ENCODE data around the gene TIMM17B. TPM values are rescaled to one million over a fixed set of nuclear protein-coding genes. Genes with fewer than 3 reads are reported as not detected.
"Not testable (repeated sequence)": the region's sequence is repeated elsewhere in the genome, so short reads cannot be mapped to it uniquely, and the experiment has no call there.

The TIMM17B gene
- total RNA-seq, 2 experiments from 2014 or later: 55.2 to 60.6 TPM

- ChIA-PET POLR2A (interaction anchor here (0.9 to 2.2 kb wide), 5 partner anchors 21 to 317 kb away, joined by 4 to 8 read pairs (median 5); partner anchors contain the start of genes GRIPAP1, RBM3, SLC35A2 and WAS), CTCF (interaction anchor here (1.0 to 1.9 kb wide), 10 partner anchors 21 to 300 kb away, joined by 3 to 10 read pairs (median 5); partner anchors contain the start of gene SLC35A2)
- H3K27ac Mint-ChIP-seq: peak overlapping the region; percentile 70
- peak overlapping the region; percentile 84 for H3K4me3 Mint-ChIP-seq
- DNase-seq: no peak
- no peaks in the 10 kb centered on the region for H3K9me3 Mint-ChIP-seq
- peaks cover 12% of the 10 kb centered on the region for H3K36me3 Mint-ChIP-seq (ENCODE audit: low read depth)
- peaks cover 26% of the 10 kb centered on the region for H3K4me1 Mint-ChIP-seq
- no peaks in the 10 kb centered on the region for H3K27me3 Mint-ChIP-seq
Measured at GRCh38 chrX:48890934-48891401, 6.6 kb downstream of the TIMM17B start.

DNA sequence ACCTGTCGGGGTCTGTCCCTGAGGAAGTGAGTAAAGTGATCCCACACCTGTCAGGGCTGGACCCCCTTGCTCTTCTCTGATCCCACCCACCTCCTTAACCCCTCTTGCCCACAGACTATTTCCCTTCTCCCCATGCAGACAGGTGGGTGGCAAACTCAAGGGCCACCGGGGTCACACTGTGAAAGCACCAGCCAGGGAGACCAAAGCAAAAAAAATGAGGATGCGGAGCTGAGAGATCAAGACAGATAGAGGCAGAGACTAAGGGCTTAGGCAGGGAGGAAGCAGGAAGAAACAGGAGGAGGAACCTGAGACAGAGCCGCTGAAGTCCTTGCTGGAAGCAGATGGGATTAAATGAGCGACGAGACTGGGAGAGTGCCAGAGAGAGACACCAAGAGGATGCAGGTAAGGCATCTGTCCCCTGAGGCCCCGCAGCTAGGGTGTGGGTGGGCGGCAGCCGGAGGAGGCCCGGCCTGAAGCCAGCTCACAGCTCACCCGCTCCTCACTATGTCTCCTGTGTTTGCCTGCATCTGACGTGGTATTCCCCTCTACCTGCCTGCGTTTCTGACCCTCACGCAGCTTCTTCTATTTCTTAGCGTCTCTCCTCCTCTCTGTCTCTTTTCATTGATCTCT is 7.2 kb downstream of the TIMM17B start:
- Mint-ChIP-seq H3K27ac (peak overlapping the region; percentile 70), H3K4me3 (peak overlapping the region; percentile 84), H3K4me1 (peaks cover 22% of the 10 kb centered on the region), H3K9me3 (no peaks in the 10 kb centered on the region), H3K27me3 (no peaks in the 10 kb centered on the region), H3K36me3 (ENCODE audit: low read depth) (peaks cover 9% of the 10 kb centered on the region)
- CTCF ChIA-PET: interaction anchor here (1.1 to 1.9 kb wide), 2 partner anchors 242 to 300 kb away, joined by 3 to 9 read pairs; no protein-coding TSS in a partner anchor
- DNase-seq: no peak
- POLR2A ChIA-PET: interaction anchor here (1.2 to 2.2 kb wide), 2 partner anchors 21 to 207 kb away, joined by 4 to 8 read pairs; partner anchors contain the start of genes SLC35A2 and WAS

DNA sequence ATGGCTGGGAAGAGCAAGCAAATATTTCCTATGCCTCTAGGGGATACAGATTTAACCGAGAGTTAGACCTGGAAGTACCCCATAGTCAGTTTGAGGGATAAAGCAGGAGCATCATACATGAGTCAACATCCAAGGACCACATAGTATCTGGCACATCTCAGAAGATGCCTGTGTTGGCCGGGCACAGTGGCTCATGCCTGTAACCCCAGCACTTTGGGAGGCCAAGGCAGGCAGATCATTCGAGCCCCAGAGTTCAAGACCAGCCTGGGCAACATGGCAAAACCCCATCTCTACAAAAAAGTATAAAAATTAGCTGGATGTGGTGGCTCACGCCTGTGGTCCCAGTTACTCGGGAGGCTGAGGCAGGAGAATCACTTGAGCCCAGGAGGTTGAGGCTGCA is 11.0 kb downstream of the TIMM17B start:
- H3K27ac Mint-ChIP-seq; H3K4me3 Mint-ChIP-seq; DNase-seq; CTCF ChIA-PET; H3K27me3 Mint-ChIP-seq; H3K36me3 Mint-ChIP-seq (ENCODE audit: low read depth); H3K4me1 Mint-ChIP-seq; H3K9me3 Mint-ChIP-seq: not testable (repeated sequence)
- POLR2A ChIA-PET: interaction anchor here (0.6 kb wide), 1 partner anchor 77 kb away, joined by 5 read pairs; no protein-coding TSS in a partner anchor

DNA sequence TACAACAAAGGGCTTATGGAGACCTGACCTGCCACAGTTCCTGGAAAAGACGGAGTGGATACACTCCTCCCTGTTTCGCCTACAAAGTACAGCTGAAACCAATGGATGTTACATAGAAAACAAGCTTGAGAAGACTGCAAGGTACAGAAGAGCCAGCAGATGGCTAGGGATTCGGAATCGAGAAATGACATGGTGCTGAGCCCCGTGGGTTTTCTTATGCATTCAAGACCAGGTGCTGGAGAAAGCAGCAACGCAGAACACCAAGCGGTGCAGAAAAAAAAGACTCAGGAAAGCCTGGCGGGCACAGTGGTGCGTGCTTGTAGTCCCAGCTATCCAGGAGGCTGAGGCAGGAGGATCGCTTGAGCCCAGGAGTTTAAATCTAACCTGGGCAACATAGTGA is 13.8 kb downstream of the TIMM17B start:
- Mint-ChIP-seq H3K36me3 (ENCODE audit: low read depth) (no peaks in the 10 kb centered on the region), H3K9me3 (no peaks in the 10 kb centered on the region), H3K27me3 (no peaks in the 10 kb centered on the region), H3K27ac (no peak overlapping the region), H3K4me3 (no peak overlapping the region), H3K4me1 (no peaks in the 10 kb centered on the region)
- CTCF ChIA-PET: no interaction called here
- POLR2A ChIA-PET: no interaction called here
- DNase-seq: no peak

GRCh38 chrX:48876944-48877343 is 20.6 kb downstream of the TIMM17B start:
- CTCF ChIA-PET; H3K27ac Mint-ChIP-seq; DNase-seq; H3K36me3 Mint-ChIP-seq (ENCODE audit: low read depth); H3K27me3 Mint-ChIP-seq; H3K9me3 Mint-ChIP-seq; H3K4me3 Mint-ChIP-seq; H3K4me1 Mint-ChIP-seq; POLR2A ChIA-PET: not testable (repeated sequence)

DNA sequence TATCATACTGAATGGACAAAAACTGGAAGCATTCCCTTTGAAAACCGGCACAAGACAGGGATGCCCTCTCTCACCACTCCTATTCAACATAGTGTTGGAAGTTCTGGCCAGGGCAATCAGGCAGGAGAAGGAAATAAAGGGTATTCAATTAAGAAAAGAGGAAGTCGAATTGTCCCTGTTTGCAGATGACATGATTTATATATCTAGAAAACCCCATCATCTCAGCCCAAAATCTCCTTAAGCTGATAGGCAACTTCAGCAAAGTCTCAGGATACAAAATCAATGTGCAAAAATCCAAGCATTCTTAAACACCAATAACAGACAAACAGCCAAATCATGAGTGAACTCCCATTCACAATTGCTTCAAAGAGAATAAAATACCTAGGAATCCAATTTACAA is 25.6 kb downstream of the TIMM17B start:
- POLR2A ChIA-PET; H3K4me3 Mint-ChIP-seq; H3K27me3 Mint-ChIP-seq; H3K27ac Mint-ChIP-seq; H3K9me3 Mint-ChIP-seq; H3K4me1 Mint-ChIP-seq; H3K36me3 Mint-ChIP-seq (ENCODE audit: low read depth); DNase-seq; CTCF ChIA-PET: not testable (repeated sequence)

DNA sequence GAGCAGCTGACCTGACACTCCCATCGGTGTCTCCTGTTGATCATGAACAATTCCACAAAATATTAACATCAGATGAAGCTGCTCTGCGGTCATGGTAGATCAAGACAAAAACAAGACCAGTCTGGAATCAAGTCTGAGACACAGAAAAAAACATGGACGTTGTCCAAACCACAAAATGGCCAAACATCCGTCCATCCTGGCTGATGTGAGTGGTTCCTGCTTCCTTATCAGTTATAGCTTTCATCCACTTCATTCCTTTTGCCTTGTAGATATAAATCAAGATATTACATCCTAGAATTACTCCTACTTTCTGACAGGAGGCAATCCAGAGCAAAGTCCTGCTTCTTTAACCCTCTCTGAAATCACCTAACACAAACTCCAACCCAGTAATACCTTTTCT is 33.4 kb downstream of the TIMM17B start:
- no peaks in the 10 kb centered on the region for H3K36me3 Mint-ChIP-seq (ENCODE audit: low read depth)
- ChIA-PET POLR2A (no interaction called here), CTCF (no interaction called here)
- DNase-seq: no peak
- H3K4me1 Mint-ChIP-seq: no peaks in the 10 kb centered on the region
- no peaks in the 10 kb centered on the region for H3K9me3 Mint-ChIP-seq
- H3K27me3 Mint-ChIP-seq: peaks cover 7% of the 10 kb centered on the region
- H3K27ac Mint-ChIP-seq: no peak overlapping the region
- no peak overlapping the region for H3K4me3 Mint-ChIP-seq

- CTCF ChIA-PET: interaction anchor here (1.1 kb wide), 1 partner anchor 92 kb away, joined by 3 read pairs; no protein-coding TSS in a partner anchor
- Mint-ChIP-seq H3K4me3 (no peak overlapping the region), H3K4me1 (peaks cover 5% of the 10 kb centered on the region), H3K27ac (no peak overlapping the region), H3K36me3 (ENCODE audit: low read depth) (no peaks in the 10 kb centered on the region), H3K9me3 (peaks cover 3% of the 10 kb centered on the region), H3K27me3 (peaks cover 11% of the 10 kb centered on the region)
- peak; percentile 16 for DNase-seq
- POLR2A ChIA-PET: no interaction called here
Measured at GRCh38 chrX:48854898-48855297, 42.7 kb downstream of the TIMM17B start.

DNA sequence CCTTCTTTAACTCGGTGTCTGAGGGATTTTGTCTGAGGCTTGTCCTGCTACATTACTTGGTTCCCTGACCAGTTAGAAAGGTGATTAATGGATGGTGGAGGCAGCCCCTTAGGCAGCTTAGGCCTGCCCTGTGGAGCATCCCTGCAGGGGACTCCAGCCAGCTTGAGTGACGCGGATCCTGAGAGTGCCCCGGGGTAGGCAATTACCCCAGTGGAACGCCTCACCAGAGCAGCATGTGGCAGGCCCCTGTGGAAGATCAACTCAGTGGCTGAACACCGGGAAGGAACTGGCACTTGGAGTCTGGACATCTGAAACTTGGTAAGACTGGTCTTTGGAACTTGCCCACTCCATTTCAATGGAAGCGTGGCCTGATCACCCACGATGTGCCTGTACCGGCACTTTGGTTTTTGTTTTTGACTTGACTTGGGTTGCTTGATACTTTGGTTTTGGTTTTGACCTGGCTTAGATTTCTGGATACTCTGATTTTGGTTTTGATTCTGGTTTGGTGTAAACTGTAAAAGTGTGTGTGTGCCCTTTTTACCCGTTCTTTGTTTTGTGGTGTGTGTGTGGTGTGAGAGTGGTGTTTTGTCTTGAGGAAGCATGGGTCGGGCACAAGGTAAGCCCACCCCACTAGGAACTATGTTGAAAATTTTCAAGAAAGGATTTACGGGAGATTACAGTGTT is 43.3 kb downstream of the TIMM17B start:
- H3K9me3 Mint-ChIP-seq; H3K27ac Mint-ChIP-seq; H3K4me1 Mint-ChIP-seq; H3K4me3 Mint-ChIP-seq; DNase-seq; H3K36me3 Mint-ChIP-seq (ENCODE audit: low read depth); POLR2A ChIA-PET: not testable (repeated sequence)
- peaks cover 11% of the 10 kb centered on the region for H3K27me3 Mint-ChIP-seq
- CTCF ChIA-PET: interaction anchor here (1.1 kb wide), 1 partner anchor 92 kb away, joined by 3 read pairs; no protein-coding TSS in a partner anchor

GRCh38 chrX:48853494-48853893 is 44.1 kb downstream of the TIMM17B start:
- CTCF ChIA-PET; H3K4me1 Mint-ChIP-seq; H3K27ac Mint-ChIP-seq; POLR2A ChIA-PET; H3K4me3 Mint-ChIP-seq; H3K36me3 Mint-ChIP-seq (ENCODE audit: low read depth); H3K9me3 Mint-ChIP-seq; DNase-seq: not testable (repeated sequence)
- H3K27me3 Mint-ChIP-seq: peaks cover 15% of the 10 kb centered on the region

DNA sequence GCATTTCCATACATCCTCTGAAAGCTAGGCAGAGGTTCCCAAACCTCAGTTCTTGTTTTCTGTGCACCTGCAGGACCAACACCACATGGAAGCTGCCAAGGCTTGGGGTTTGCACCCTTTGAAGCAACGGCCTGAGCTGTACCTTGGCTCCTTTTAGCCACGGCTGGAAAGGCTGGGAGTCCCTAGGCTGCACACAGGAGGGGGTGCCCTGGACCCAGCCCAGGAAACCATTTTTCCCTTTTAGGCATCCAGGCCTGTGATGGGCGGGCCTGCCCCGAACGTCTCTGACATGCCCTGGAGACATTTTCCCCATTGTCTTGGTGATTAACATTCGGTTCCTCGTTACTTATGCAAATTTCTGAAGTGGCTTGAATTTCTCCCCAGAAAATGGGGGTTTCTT is 44.7 kb downstream of the TIMM17B start:
- POLR2A ChIA-PET: no interaction called here
- peaks cover 9% of the 10 kb centered on the region for H3K4me1 Mint-ChIP-seq
- no peaks in the 10 kb centered on the region for H3K36me3 Mint-ChIP-seq (ENCODE audit: low read depth)

GRCh38 chrX:48848847-48849246 is 48.7 kb downstream of the TIMM17B start:
- H3K4me1 Mint-ChIP-seq: peaks cover 4% of the 10 kb centered on the region
- H3K9me3 Mint-ChIP-seq: peaks cover 3% of the 10 kb centered on the region
- ChIA-PET CTCF (no interaction called here), POLR2A (no interaction called here)
- no peak overlapping the region for H3K4me3 Mint-ChIP-seq
- H3K36me3 Mint-ChIP-seq (ENCODE audit: low read depth): no peaks in the 10 kb centered on the region
- no peak for DNase-seq
- peaks cover 8% of the 10 kb centered on the region for H3K27me3 Mint-ChIP-seq
- no peak overlapping the region for H3K27ac Mint-ChIP-seq

More for the DNA sequence above, 44.7 kb downstream of the TIMM17B start:
- Mint-ChIP-seq H3K27ac (no peak overlapping the region), H3K9me3 (peaks cover 3% of the 10 kb centered on the region), H3K27me3 (peaks cover 15% of the 10 kb centered on the region), H3K4me3 (no peak overlapping the region)
- no peak for DNase-seq
- CTCF ChIA-PET: interaction anchor here (0.6 kb wide), 1 partner anchor 9 kb away, joined by 4 read pairs; no protein-coding TSS in a partner anchor

Data from activated CD4-positive, alpha-beta memory T cell treated with anti-CD3 and anti-CD28 coated beads, Interleukin-2, amount 10 ng/mL, durations not matched to agents 7 days and 5 days (primary cell).